Right cardiac atrium (tissue), 5 donors: ENCODE measurements around the gene MFN2. TPM values are rescaled to one million over a fixed set of nuclear protein-coding genes. Genes with fewer than 3 reads are reported as not detected.
A peak's percentile ranks its signal among the peaks of the same experiment; 100 is the strongest.

Source experiments
- ATAC-seq, 2 donors: fragments of 200-7000 bp; cut with Tn5 transposase; one replicate each; pipeline versions ENCODE4 v1.8.0 to v1.9.1; 2020; ENCODE audit warnings: moderate library complexity in 2 of 2, mild to moderate bottlenecking in 1 of 2
- DNase-seq, 3 donors: peaks; one replicate each; pipeline ENCODE4 v3.0.0-alpha.2; 2020
- H3K27ac ChIP-seq: one replicate; pipeline ENCODE4 v1.5.1; 2013; ENCODE audit warnings: mild to moderate bottlenecking, low read length, control low read depth, moderate library complexity
- H3K27me3 ChIP-seq: one replicate; pipeline ENCODE4 v1.6.1; 2013; ENCODE audit not compliant: control insufficient read depth, insufficient read depth
- H3K4me1 ChIP-seq: one replicate; pipeline ENCODE4 v1.6.1; 2013; ENCODE audit warnings: low read length; ENCODE audit not compliant: control insufficient read depth, insufficient read depth
- H3K4me3 ChIP-seq: one replicate; pipeline ENCODE4 v1.5.1; 2013; ENCODE audit warnings: low read length, control low read depth
- H3K9me3 ChIP-seq: one replicate; pipeline ENCODE4 v1.6.1; 2013; ENCODE audit warnings: low read length; ENCODE audit not compliant: control insufficient read depth
- WGBS: extraction: QIAGEN DNeasy Blood & Tissue Kit; methylation state at CpG from one replicate; pipeline ENCODE4 v1.1.7; 2013; 5-methylcytosine and 5-hydroxymethylcytosine counted together
- intact Hi-C, 4 donors: fragments of 100-400 bp; cut with DNase I; formaldehyde crosslinking; loops; one replicate each; pipeline versions ENCODE4 v1.11.0 to v1.14.0; 2022 to 2023
- polyA plus RNA-seq: library from polyadenylated mRNA; stranded (reverse); fragments of 200-250 nt; gene quantifications from one replicate; pipeline ENCODE4 v1.2.3, GENCODE V29; 2013
- total RNA-seq, 4 donors: library from RNA; stranded (reverse); fragmentation: NEBNext Ultra II Directional; extraction: Animal tissue kit (Norgen Biotek cat#: 25700); gene quantifications; one replicate each; pipeline ENCODE4 v1.2.1, GENCODE V29; 2021
- donor health status: healthy with polysubstance abuse.
- donor health status: DM: no; HTN: yes; CAD: no.
- donor health status: DM: no; HTN: no; CAD: no.
- donor health status: DM: no; HTN: yes; CAD: no; lungs with severe emphysema.
- donor health status: DM: yes; HTN: yes; CAD: no.

MFN2 gene
- total and polyA plus RNA-seq, 5 donors = 237 to 449 (median 412) TPM

GRCh38 chr1:11940260-11940921 lies 39.9 kb upstream of the MFN2 start:
- no peaks in the 10 kb centered on the region for H3K9me3 ChIP-seq
- H3K4me1 ChIP-seq = peaks cover 3% of the 10 kb centered on the region
- no peak overlapping the region for H3K27ac ChIP-seq
- intact Hi-C loops = loop anchor here in 1 of 4 donors (5.0 kb wide), 1 partner anchor 37 kb away; no protein-coding TSS in a partner anchor
- no peak overlapping the region for H3K4me3 ChIP-seq
- ATAC-seq (peak; percentile 24 to 50), DNase-seq (peak in 1 of 3 donors; percentile 70)
- WGBS = 75% methylated on average over 9 of the region's 9 CpGs
- no peaks in the 10 kb centered on the region for H3K27me3 ChIP-seq

- H3K27ac ChIP-seq = no peak overlapping the region
- DNase-seq = no peak
- no peaks in the 10 kb centered on the region for H3K4me1 ChIP-seq
- H3K4me3 ChIP-seq = no peak overlapping the region
- ATAC-seq = no peak
- intact Hi-C loops = loop anchor here in 1 of 4 donors (5.0 kb wide), 1 partner anchor 35 kb away; no protein-coding TSS in a partner anchor
- WGBS = 88% methylated on average over 4 of the region's 4 CpGs
- H3K9me3 ChIP-seq = no peaks in the 10 kb centered on the region
- H3K27me3 ChIP-seq = no peaks in the 10 kb centered on the region
These were observed 38.0 kb upstream of the MFN2 start for GRCh38 chr1:11942280-11942679.

- DNase-seq (no peak), ATAC-seq (no peak)
- Histone ChIP-seq H3K27me3 (no peaks in the 10 kb centered on the region), H3K4me1 (no peaks in the 10 kb centered on the region), H3K9me3 (no peaks in the 10 kb centered on the region), H3K27ac (no peak overlapping the region), H3K4me3 (no peak overlapping the region)
- 66% methylated on average over 4 of the region's 4 CpGs for WGBS
- intact Hi-C loops = loop anchor here in 1 of 4 donors (5.0 kb wide), 1 partner anchor 34 kb away; no protein-coding TSS in a partner anchor
These were observed 36.6 kb upstream of the MFN2 start for GRCh38 chr1:11943619-11944018.

GRCh38 chr1:11944358-11944931 lies 35.8 kb upstream of the MFN2 start:
- H3K4me3 ChIP-seq = no peak overlapping the region
- H3K9me3 ChIP-seq = no peaks in the 10 kb centered on the region
- H3K27ac ChIP-seq = no peak overlapping the region
- ATAC-seq (peak; percentile 7 to 12), DNase-seq (no peak)
- whole genome bisulfite sequencing = 58% methylated on average over 12 of the region's 12 CpGs
- intact Hi-C loops = loop anchor here in 1 of 4 donors (5.0 kb wide), 1 partner anchor 33 kb away; no protein-coding TSS in a partner anchor
- no peaks in the 10 kb centered on the region for H3K27me3 ChIP-seq
- no peaks in the 10 kb centered on the region for H3K4me1 ChIP-seq

- no peak overlapping the region for H3K27ac ChIP-seq
- no peaks in the 10 kb centered on the region for H3K4me1 ChIP-seq
- ATAC-seq = no peak
- no peaks in the 10 kb centered on the region for H3K9me3 ChIP-seq
- H3K4me3 ChIP-seq = no peak overlapping the region
- no peaks in the 10 kb centered on the region for H3K27me3 ChIP-seq
- no peak for DNase-seq
- WGBS = 80% methylated on average over 3 of the region's 3 CpGs
- intact Hi-C loops = no loop called here
These were observed 33.6 kb upstream of the MFN2 start for GRCh38 chr1:11946647-11947046.

GRCh38 chr1:11948822-11949458 lies 31.3 kb upstream of the MFN2 start:
- no peak for DNase-seq
- Histone ChIP-seq H3K27ac (no peak overlapping the region), H3K4me3 (no peak overlapping the region), H3K9me3 (no peaks in the 10 kb centered on the region), H3K27me3 (no peaks in the 10 kb centered on the region), H3K4me1 (no peaks in the 10 kb centered on the region)
- no peak for ATAC-seq
- intact Hi-C loops = no loop called here
- WGBS = 87% methylated on average over 6 of the region's 6 CpGs

- intact Hi-C loops = no loop called here
- Histone ChIP-seq H3K4me1 (no peaks in the 10 kb centered on the region), H3K27ac (no peak overlapping the region), H3K9me3 (no peaks in the 10 kb centered on the region), H3K27me3 (no peaks in the 10 kb centered on the region), H3K4me3 (no peak overlapping the region)
- ATAC-seq = no peak
- DNase-seq = no peak
- WGBS = 93% methylated on average over 2 of the region's 2 CpGs
These were observed 28.3 kb upstream of the MFN2 start for GRCh38 chr1:11951901-11952300.

- ATAC-seq (no peak), DNase-seq (no peak)
- 85% methylated on average over 11 of the region's 11 CpGs for WGBS
- Histone ChIP-seq H3K27ac (no peak overlapping the region), H3K9me3 (no peaks in the 10 kb centered on the region), H3K27me3 (no peaks in the 10 kb centered on the region), H3K4me3 (no peak overlapping the region), H3K4me1 (no peaks in the 10 kb centered on the region)
- intact Hi-C loops = no loop called here
These were observed 27.7 kb upstream of the MFN2 start for GRCh38 chr1:11952455-11953109.

GRCh38 chr1:11955221-11955620 lies 25.0 kb upstream of the MFN2 start:
- Histone ChIP-seq H3K9me3 (no peaks in the 10 kb centered on the region), H3K4me1 (no peaks in the 10 kb centered on the region), H3K27ac (no peak overlapping the region), H3K4me3 (no peak overlapping the region), H3K27me3 (no peaks in the 10 kb centered on the region)
- 66% methylated on average over 6 of the region's 6 CpGs for WGBS
- intact Hi-C loops = no loop called here
- ATAC-seq (no peak), DNase-seq (no peak)

GRCh38 chr1:11957398-11957797 lies 22.8 kb upstream of the MFN2 start:
- DNase-seq = no peak
- Histone ChIP-seq H3K9me3 (no peaks in the 10 kb centered on the region), H3K27me3 (no peaks in the 10 kb centered on the region), H3K27ac (no peak overlapping the region), H3K4me3 (no peak overlapping the region), H3K4me1 (no peaks in the 10 kb centered on the region)
- ATAC-seq = peak in 1 of 2 donors; percentile 15
- intact Hi-C loops = no loop called here
- WGBS = 92% methylated on average over 5 of the region's 5 CpGs

- Histone ChIP-seq H3K4me3 (no peak overlapping the region), H3K4me1 (no peaks in the 10 kb centered on the region), H3K9me3 (no peaks in the 10 kb centered on the region), H3K27me3 (no peaks in the 10 kb centered on the region), H3K27ac (no peak overlapping the region)
- intact Hi-C loops = no loop called here
- WGBS = 94% methylated on average over 12 of the region's 12 CpGs
- ATAC-seq (no peak), DNase-seq (no peak)
These were observed 22.3 kb upstream of the MFN2 start for GRCh38 chr1:11957897-11958296.
